HS-5 (cell line): Measurements from ENCODE around the gene OR8G5.

Experiments used
- DNase-seq: peaks from one replicate; pipeline ENCODE4 v3.0.0-alpha.2; 2012; ENCODE audit warnings: low read depth

OR8G5 gene

GRCh38 chr11:124285610-124286344 lies 29.6 kb downstream of the OR8G5 start:
- DNase-seq: peak; percentile 65

GRCh38 chr11:124294687-124295086 lies 38.5 kb downstream of the OR8G5 start:
- no peak for DNase-seq

- DNase-seq: no peak
These were observed 39.8 kb downstream of the OR8G5 start for GRCh38 chr11:124296016-124296415.

GRCh38 chr11:124297921-124298320 lies 41.7 kb downstream of the OR8G5 start:
- DNase-seq: peak; percentile 56

- DNase-seq: no peak
These were observed 45.4 kb downstream of the OR8G5 start for GRCh38 chr11:124301548-124301947.

GRCh38 chr11:124302347-124303125 lies 46.4 kb downstream of the OR8G5 start:
- DNase-seq: no peak

- DNase-seq: no peak
These were observed 50.9 kb downstream of the OR8G5 start for GRCh38 chr11:124307093-124307492.

GRCh38 chr11:124310721-124311120 lies 54.5 kb downstream of the OR8G5 start:
- no peak for DNase-seq

GRCh38 chr11:124311269-124311668 lies 55.1 kb downstream of the OR8G5 start:
- no peak for DNase-seq

GRCh38 chr11:124311670-124312069 lies 55.5 kb downstream of the OR8G5 start:
- DNase-seq: no peak

GRCh38 chr11:124313131-124313530 lies 57.0 kb downstream of the OR8G5 start:
- DNase-seq: no peak

GRCh38 chr11:124313849-124314248 lies 57.7 kb downstream of the OR8G5 start, which contains the start of gene OR8D1:
Gene OR8D1, minus strand, starts transcription at chr11:124313949. Its CDS starts 3,183 bp downstream, at chr11:124310766.
- no peak for DNase-seq

GRCh38 chr11:124315052-124315451 lies 58.9 kb downstream of the OR8G5 start:
- DNase-seq: peak; percentile 32
